Mesenchymal stem cell (in vitro differentiated cells and primary cell): ENCODE measurements around the gene USP47.

Source experiments
- DNase-seq: peaks from one replicate; pipeline ENCODE4 v3.0.0-alpha.2; 2013
- H2AFZ ChIP-seq: one replicate; pipeline ENCODE4 v1.6.1; 2013; ENCODE audit warnings: low read depth, mild to moderate bottlenecking, control low read depth, inconsistent platforms, low read length, moderate library complexity
- H2AK5ac ChIP-seq: 2 replicates; pipeline ENCODE4 v1.6.1; 2013; ENCODE audit warnings: low read length, moderate library complexity, mild to moderate bottlenecking, inconsistent platforms; ENCODE audit not compliant: severe bottlenecking
- H2BK120ac ChIP-seq: one replicate; pipeline ENCODE4 v1.6.1; 2013; ENCODE audit warnings: low read depth, mild to moderate bottlenecking, inconsistent platforms, low read length, moderate library complexity
- H2BK12ac ChIP-seq, 2 experiments: one replicate each; pipeline ENCODE4 v1.6.1; 2013; ENCODE audit warnings: inconsistent platforms in 2 of 2, low read length in 2 of 2, mild to moderate bottlenecking in 2 of 2, moderate library complexity in 2 of 2, control low read depth in 1 of 2
- H2BK15ac ChIP-seq: one replicate; pipeline ENCODE4 v1.6.1; 2013; ENCODE audit warnings: mild to moderate bottlenecking, low read depth, inconsistent platforms; ENCODE audit not compliant: poor library complexity, severe bottlenecking
- H2BK5ac ChIP-seq: 2 replicates; pipeline ENCODE4 v1.6.1; 2013; ENCODE audit warnings: low read depth, mild to moderate bottlenecking, low read length, control low read depth, inconsistent platforms; ENCODE audit not compliant: poor library complexity, severe bottlenecking
- H3K14ac ChIP-seq, 2 experiments: one replicate each; pipeline ENCODE4 v1.6.1; 2013; ENCODE audit warnings: inconsistent platforms in 2 of 2, low read length in 2 of 2, control low read depth in 1 of 2, mild to moderate bottlenecking in 1 of 2, moderate library complexity in 1 of 2
- H3K18ac ChIP-seq, 2 experiments: one replicate each; pipeline ENCODE4 v1.6.1; 2013; ENCODE audit warnings: inconsistent platforms in 2 of 2, low read length in 2 of 2, control low read depth in 1 of 2, low read depth in 1 of 2, mild to moderate bottlenecking in 1 of 2
- H3K23ac ChIP-seq, 2 experiments: one replicate each; pipeline ENCODE4 v1.6.1; 2013; ENCODE audit warnings: inconsistent platforms in 2 of 2, low read length in 2 of 2, mild to moderate bottlenecking in 2 of 2, moderate library complexity in 2 of 2, control low read depth in 1 of 2
- H3K27ac ChIP-seq: 2 replicates; pipeline ENCODE4 v1.5.1; 2013; ENCODE audit warnings: mild to moderate bottlenecking, moderate library complexity, low read length, control low read depth, inconsistent platforms; ENCODE audit not compliant: poor library complexity, severe bottlenecking
- H3K27me3 ChIP-seq, 2 experiments: 2 replicates each; pipeline versions ENCODE4 v1.6.1 to v1.7.0; 2013; ENCODE audit warnings: low read length in 2 of 2, mild to moderate bottlenecking in 2 of 2, moderate library complexity in 2 of 2, control low read depth in 1 of 2, inconsistent platforms in 1 of 2; ENCODE audit not compliant: control insufficient read depth in 1 of 2, insufficient read depth in 1 of 2
- H3K36me3 ChIP-seq, 2 experiments: 2 replicates each; pipeline versions ENCODE4 v1.6.1 to v1.7.0; 2013; ENCODE audit warnings: low read length in 2 of 2, control low read depth in 1 of 2, inconsistent platforms in 1 of 2, low read depth in 1 of 2, mild to moderate bottlenecking in 1 of 2; ENCODE audit not compliant: insufficient read depth in 2 of 2, control insufficient read depth in 1 of 2
- H3K4ac ChIP-seq, 2 experiments: one replicate each; pipeline ENCODE4 v1.6.1; 2013; ENCODE audit warnings: inconsistent platforms in 2 of 2, low read length in 2 of 2, mild to moderate bottlenecking in 2 of 2, moderate library complexity in 2 of 2, control low read depth in 1 of 2, low read depth in 1 of 2
- H3K4me1 ChIP-seq: 2 replicates; pipeline ENCODE4 v1.6.1; 2013; ENCODE audit warnings: low read depth, low read length, control low read depth; ENCODE audit not compliant: control insufficient read depth, insufficient read depth
- H3K4me2 ChIP-seq: 2 replicates; pipeline ENCODE4 v1.6.1; 2013; ENCODE audit warnings: low read length, mild to moderate bottlenecking, inconsistent platforms; ENCODE audit not compliant: poor library complexity, severe bottlenecking
- H3K4me3 ChIP-seq, 2 experiments: 2 replicates each; pipeline versions ENCODE4 v1.5.1 to v1.7.0; 2013; ENCODE audit warnings: low read length in 2 of 2, mild to moderate bottlenecking in 2 of 2, control low read depth in 1 of 2, low read depth in 1 of 2; ENCODE audit not compliant: insufficient read depth in 1 of 2
- H3K79me1 ChIP-seq: replicated peaks from 2 replicates; pipeline ENCODE4 v1.6.1; 2013; ENCODE audit warnings: mild to moderate bottlenecking, control low read depth, low read length, inconsistent platforms; ENCODE audit not compliant: poor library complexity, severe bottlenecking
- H3K9ac ChIP-seq: 2 replicates; pipeline ENCODE4 v1.7.0; 2013; ENCODE audit warnings: mild to moderate bottlenecking, low read length, moderate library complexity
- H3K9me3 ChIP-seq: 2 replicates; pipeline ENCODE4 v1.7.0; 2013; ENCODE audit warnings: mild to moderate bottlenecking, low read length; ENCODE audit not compliant: control insufficient read depth
- H4K8ac ChIP-seq: one replicate; pipeline ENCODE4 v1.6.1; 2013; ENCODE audit warnings: inconsistent platforms, mild to moderate bottlenecking, low read length, moderate library complexity
- H4K91ac ChIP-seq: one replicate; pipeline ENCODE4 v1.6.1; 2013; ENCODE audit warnings: mild to moderate bottlenecking, low read length, inconsistent platforms
- WGBS: methylation state at CpG from one replicate; pipeline ENCODE4 v1.1.7; 2013; ENCODE audit warnings: mixed read lengths; 5-methylcytosine and 5-hydroxymethylcytosine counted together

The USP47 gene

DNA sequence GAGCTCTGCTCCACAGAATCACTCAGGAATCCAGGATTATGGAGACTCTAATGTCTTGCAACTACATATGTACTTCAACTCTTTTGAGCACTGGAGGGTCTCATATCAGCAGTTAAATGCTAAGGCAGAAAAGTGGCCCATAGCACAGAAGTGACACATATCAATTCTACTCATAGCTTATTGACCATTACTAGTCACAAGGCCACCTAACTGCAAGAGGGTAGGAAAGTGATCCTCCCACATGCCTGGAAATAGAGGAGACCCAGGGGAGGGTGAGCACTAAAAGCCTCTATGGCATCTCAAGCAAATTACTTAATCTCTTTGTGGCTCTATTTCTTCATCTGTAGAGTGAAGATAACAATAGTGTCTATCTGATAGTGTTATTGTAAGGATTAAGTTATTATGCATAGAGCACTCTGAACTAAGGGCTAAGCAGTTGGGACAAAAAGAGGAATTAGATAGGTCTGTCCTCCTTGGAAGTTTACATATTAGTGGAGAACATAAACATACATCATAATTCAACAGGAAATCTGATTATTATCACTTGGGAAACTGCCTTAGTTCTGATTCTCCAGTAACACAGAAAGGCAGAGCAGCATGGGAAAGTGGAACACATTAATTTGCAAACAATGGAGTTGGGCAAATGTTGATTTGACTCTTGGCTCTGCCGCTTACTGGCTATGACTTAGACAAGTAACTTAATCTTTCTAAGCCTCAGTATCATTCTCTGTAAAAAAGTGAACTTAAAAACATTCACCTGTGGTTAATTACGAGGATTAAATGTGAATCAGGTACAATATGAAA, 25.1 kb upstream of the USP47 start:
- H4K91ac ChIP-seq, result no peak overlapping the region
- DNase-seq, result no peak
- no peak overlapping the region for H3K4me3 ChIP-seq
- no peaks in the 10 kb centered on the region for H3K36me3 ChIP-seq
- H3K9me3 ChIP-seq, result no peaks in the 10 kb centered on the region
- no peak overlapping the region for H3K23ac ChIP-seq
- H2BK12ac ChIP-seq, result no peak overlapping the region
- no peaks in the 10 kb centered on the region for H3K79me1 ChIP-seq
- no peak overlapping the region for H3K14ac ChIP-seq
- H3K4ac ChIP-seq, result no peak overlapping the region
- no peak overlapping the region for H2AK5ac ChIP-seq
- H3K27me3 ChIP-seq, result no peaks in the 10 kb centered on the region
- H3K4me1 ChIP-seq, result peaks cover 13% of the 10 kb centered on the region
- no peak overlapping the region for H3K9ac ChIP-seq
- H3K27ac ChIP-seq, result no peak overlapping the region
- no peak overlapping the region for H2BK120ac ChIP-seq
- no peak overlapping the region for H2AFZ ChIP-seq
- no peak overlapping the region for H2BK15ac ChIP-seq
- no peak overlapping the region for H3K4me2 ChIP-seq
- no CpG with 5 or more reads among the region's 2 CpGs for WGBS
- H4K8ac ChIP-seq, result no peak overlapping the region
- no peak overlapping the region for H2BK5ac ChIP-seq
- no peak overlapping the region for H3K18ac ChIP-seq

DNA sequence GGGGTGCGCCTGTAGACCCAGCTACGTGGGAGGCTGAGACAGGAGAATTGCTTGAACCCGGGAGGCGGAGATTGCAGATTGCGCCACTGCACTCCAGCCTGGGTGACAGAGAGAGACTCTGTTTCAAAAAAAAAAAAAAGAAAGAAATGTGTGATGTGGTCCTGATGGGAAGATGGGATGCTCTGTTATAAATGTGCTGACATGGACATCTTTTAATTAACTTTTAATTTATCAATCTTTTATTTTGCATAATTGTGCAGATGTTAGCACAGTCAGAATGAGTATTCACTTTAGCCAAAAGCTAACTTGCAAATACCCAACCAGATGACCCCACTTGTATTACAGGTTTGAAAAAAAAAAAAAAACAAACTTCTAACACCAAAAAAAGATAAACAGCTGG, 23.8 kb upstream of the USP47 start:
- H3K18ac ChIP-seq, result no peak overlapping the region
- no peak overlapping the region for H2AK5ac ChIP-seq
- peaks cover 12% of the 10 kb centered on the region for H3K4me1 ChIP-seq
- H2BK120ac ChIP-seq, result no peak overlapping the region
- no peak overlapping the region for H3K4me2 ChIP-seq
- WGBS, result 97% methylated on average over 5 of the region's 5 CpGs
- no peak overlapping the region for H3K4me3 ChIP-seq
- no peak overlapping the region for H2BK12ac ChIP-seq
- H2BK15ac ChIP-seq, result no peak overlapping the region
- H2AFZ ChIP-seq, result no peak overlapping the region
- H3K36me3 ChIP-seq, result no peaks in the 10 kb centered on the region
- no peaks in the 10 kb centered on the region for H3K9me3 ChIP-seq
- no peak for DNase-seq
- no peak overlapping the region for H4K8ac ChIP-seq
- no peak overlapping the region for H3K23ac ChIP-seq
- H3K79me1 ChIP-seq, result no peaks in the 10 kb centered on the region
- no peak overlapping the region for H4K91ac ChIP-seq
- H2BK5ac ChIP-seq, result no peak overlapping the region
- no peak overlapping the region for H3K27ac ChIP-seq
- H3K9ac ChIP-seq, result no peak overlapping the region
- H3K4ac ChIP-seq, result no peak overlapping the region
- H3K14ac ChIP-seq, result no peak overlapping the region
- H3K27me3 ChIP-seq, result no peaks in the 10 kb centered on the region

DNA sequence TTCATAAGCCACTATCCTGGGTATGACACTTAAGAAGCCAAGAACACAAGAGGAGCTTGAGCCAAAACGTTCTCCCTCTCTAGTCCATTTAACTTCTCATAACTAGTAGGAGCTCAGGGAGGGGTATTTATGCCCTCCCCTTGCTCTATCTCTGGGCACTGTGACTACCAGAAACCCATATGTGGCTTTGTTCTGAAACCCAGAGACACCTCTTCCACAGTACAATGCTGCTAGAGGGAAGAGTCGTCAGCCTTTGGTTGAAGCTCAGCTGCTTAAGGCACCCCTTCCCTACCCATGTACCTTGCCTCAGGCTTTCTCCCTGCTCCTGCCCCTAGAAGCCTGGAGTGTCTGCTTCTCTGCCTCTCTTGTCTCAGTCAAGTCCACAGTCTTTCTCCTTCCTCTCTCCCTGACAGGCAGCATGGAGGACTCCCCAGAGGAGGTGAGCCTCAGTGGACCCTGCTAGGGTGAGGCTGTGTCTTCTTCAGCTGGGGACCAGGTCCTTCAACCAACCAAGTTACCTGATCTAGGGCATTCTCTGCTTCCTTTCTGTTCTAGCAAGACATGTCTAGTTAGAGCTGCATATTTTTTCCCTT, 23.1 kb upstream of the USP47 start:
- WGBS, result 83% methylated on average over 2 of the region's 2 CpGs
- Histone ChIP-seq H3K79me1 (no peaks in the 10 kb centered on the region), H3K4me3 (no peak overlapping the region)

GRCh38 chr11:11821899-11822298, 19.9 kb upstream of the USP47 start:
- Histone ChIP-seq H3K23ac (no peak overlapping the region), H4K8ac (no peak overlapping the region), H3K18ac (no peak overlapping the region), H3K27me3 (no peaks in the 10 kb centered on the region), H3K4ac (no peak overlapping the region), H3K4me1 (peaks cover 8% of the 10 kb centered on the region), H3K36me3 (no peaks in the 10 kb centered on the region), H2BK12ac (no peak overlapping the region), H3K4me3 (no peak overlapping the region), H3K9ac (no peak overlapping the region), H3K79me1 (no peaks in the 10 kb centered on the region), H2AK5ac (no peak overlapping the region), H2BK15ac (no peak overlapping the region), H3K14ac (no peak overlapping the region), H3K27ac (peak overlapping the region; percentile 48), H3K9me3 (no peaks in the 10 kb centered on the region), H2BK5ac (no peak overlapping the region), H2BK120ac (no peak overlapping the region), H3K4me2 (no peak overlapping the region), H4K91ac (no peak overlapping the region), H2AFZ (no peak overlapping the region)
- 43% methylated on average over 1 of the region's 3 CpGs for WGBS
- no peak for DNase-seq

More for the DNA sequence above, 23.1 kb upstream of the USP47 start:
- no peaks in the 10 kb centered on the region for H3K9me3 ChIP-seq
- H3K4ac ChIP-seq, result peak overlapping the region in 1 of 2 experiments; percentile 61
- no peak overlapping the region for H3K18ac ChIP-seq
- no peak overlapping the region for H3K27ac ChIP-seq
- peak overlapping the region; percentile 90 for H2AK5ac ChIP-seq
- H2AFZ ChIP-seq, result no peak overlapping the region
- peaks cover 13% of the 10 kb centered on the region for H3K4me1 ChIP-seq
- H2BK5ac ChIP-seq, result no peak overlapping the region
- H3K4me2 ChIP-seq, result no peak overlapping the region
- H3K23ac ChIP-seq, result peak overlapping the region in 1 of 2 experiments; percentile 80
- H2BK12ac ChIP-seq, result no peak overlapping the region
- H3K9ac ChIP-seq, result no peak overlapping the region
- no peak overlapping the region for H2BK120ac ChIP-seq
- H2BK15ac ChIP-seq, result no peak overlapping the region
- H3K14ac ChIP-seq, result peak overlapping the region in 1 of 2 experiments; percentile 55
- H3K36me3 ChIP-seq, result no peaks in the 10 kb centered on the region
- no peaks in the 10 kb centered on the region for H3K27me3 ChIP-seq
- DNase-seq, result no peak
- H4K8ac ChIP-seq, result no peak overlapping the region
- no peak overlapping the region for H4K91ac ChIP-seq
